GM12891 (cell line): Measurements from ENCODE around the gene OLFML3.

Source experiments
- DNase-seq: peaks from one replicate; pipeline ENCODE4 v3.0.0; 2011; ENCODE audit warnings: low spot score; ENCODE audit not compliant: insufficient read length
- FAIRE-seq: peaks from 2 replicates; lab custom pipeline; 2011; peaks lifted over from hg19 to GRCh38; lab: Jason Lieb, UNC
- PAX5 ChIP-seq: IDR thresholded peaks from 2 replicates; pipeline ENCODE4 v1.6.1; 2011; ENCODE audit warnings: low read length, moderate library complexity, mild to moderate bottlenecking; ENCODE audit not compliant: insufficient read depth, severe bottlenecking
- POLR2A ChIP-seq: IDR thresholded peaks from 2 replicates; pipeline ENCODE4 v1.6.1; 2011; ENCODE audit warnings: low read depth, low read length, control low read depth
- POLR2AphosphoS5 ChIP-seq: IDR thresholded peaks from 2 replicates; pipeline ENCODE4 v1.6.1; 2011; ENCODE audit warnings: low read depth, low read length, control low read depth
- POU2F2 ChIP-seq: IDR thresholded peaks from 2 replicates; pipeline ENCODE4 v1.6.1; 2011; ENCODE audit warnings: low read depth, mild to moderate bottlenecking, control low read depth, low read length, moderate library complexity
- SPI1 ChIP-seq: IDR thresholded peaks from 2 replicates; pipeline ENCODE4 v1.6.1; 2011; ENCODE audit warnings: low read depth, low read length, control low read depth
- TAF1 ChIP-seq: IDR thresholded peaks from 2 replicates; pipeline ENCODE4 v1.6.1; 2011; ENCODE audit warnings: low read depth, low read length, control low read depth

The OLFML3 gene

GRCh38 chr1:113986802-113987201, 7.5 kb downstream of the OLFML3 start:
- FAIRE-seq = no peak
- no peak for TF ChIP-seq POLR2AphosphoS5
- TF ChIP-seq POU2F2 = no peak
- no peak for TF ChIP-seq SPI1
- TF ChIP-seq POLR2A = no peak
- no peak for TF ChIP-seq TAF1
- TF ChIP-seq PAX5 = no peak
- no peak for DNase-seq

- no peak for FAIRE-seq
- no peak for DNase-seq
- TF ChIP-seq SPI1 (no peak), PAX5 (no peak), POLR2A (no peak), TAF1 (no peak), POU2F2 (no peak), POLR2AphosphoS5 (no peak)
Measured at GRCh38 chr1:113987259-113987658, 8.0 kb downstream of the OLFML3 start.

- DNase-seq (no peak), FAIRE-seq (no peak)
- TF ChIP-seq SPI1 (no peak), PAX5 (no peak), POU2F2 (no peak), POLR2AphosphoS5 (no peak), POLR2A (no peak), TAF1 (no peak)
Measured at GRCh38 chr1:113990530-113990929, 11.3 kb downstream of the OLFML3 start.

GRCh38 chr1:113990961-113991360, 11.7 kb downstream of the OLFML3 start:
- TF ChIP-seq SPI1 (no peak), POLR2AphosphoS5 (no peak), POU2F2 (no peak), TAF1 (no peak), POLR2A (no peak), PAX5 (no peak)
- no peak for FAIRE-seq
- DNase-seq = no peak

GRCh38 chr1:113991467-113991997, 12.3 kb downstream of the OLFML3 start:
- DNase-seq (no peak), FAIRE-seq (no peak)
- TF ChIP-seq SPI1 (no peak), TAF1 (no peak), PAX5 (no peak), POLR2A (no peak), POU2F2 (no peak), POLR2AphosphoS5 (no peak)

GRCh38 chr1:113993072-113993471, 13.8 kb downstream of the OLFML3 start:
- TF ChIP-seq TAF1 (no peak), SPI1 (no peak), PAX5 (no peak), POLR2A (no peak), POU2F2 (no peak), POLR2AphosphoS5 (no peak)
- FAIRE-seq (no peak), DNase-seq (no peak)

- FAIRE-seq (no peak), DNase-seq (no peak)
- TF ChIP-seq SPI1 (no peak), PAX5 (no peak), POLR2A (no peak), POU2F2 (no peak), TAF1 (no peak), POLR2AphosphoS5 (no peak)
Measured at GRCh38 chr1:113993766-113994165, 14.5 kb downstream of the OLFML3 start.

- TF ChIP-seq PAX5 (no peak), SPI1 (no peak), POU2F2 (no peak), POLR2AphosphoS5 (no peak), TAF1 (no peak), POLR2A (no peak)
- DNase-seq (no peak), FAIRE-seq (no peak)
Measured at GRCh38 chr1:113995382-113995781, 16.1 kb downstream of the OLFML3 start.

- FAIRE-seq (no peak), DNase-seq (no peak)
- no peak for TF ChIP-seq POLR2AphosphoS5
- TF ChIP-seq PAX5 = no peak
- no peak for TF ChIP-seq POLR2A
- TF ChIP-seq POU2F2 = no peak
- no peak for TF ChIP-seq TAF1
- no peak for TF ChIP-seq SPI1
Measured at GRCh38 chr1:113998361-113998760, 19.1 kb downstream of the OLFML3 start.

GRCh38 chr1:113999233-113999632, 20.0 kb downstream of the OLFML3 start:
- TF ChIP-seq POLR2AphosphoS5 (no peak), TAF1 (no peak), POU2F2 (no peak), PAX5 (no peak), POLR2A (no peak), SPI1 (no peak)
- DNase-seq (no peak), FAIRE-seq (no peak)
